ENCODE measurements around the gene OPCML. TPM values are rescaled to one million over a fixed set of nuclear protein-coding genes. Genes with fewer than 3 reads are reported as not detected.

Gene OPCML
- total and polyA plus RNA-seq, 4 donors: under 0.01 to 0.01 TPM; not detected in 2

- Histone ChIP-seq H3K4me3 (ENCODE audit: low read depth in 1 of 3, low read length in 3 of 3) (no peak overlapping the region), H3K4me1 (ENCODE audit: control insufficient read depth in 4 of 4, insufficient read depth in 4 of 4, low read length in 3 of 4) (peaks cover 0 to 2% (median 1%) of the 10 kb centered on the region in 4 donors), H3K27ac (ENCODE audit: low read depth in 1 of 2, low read length in 2 of 2) (no peak overlapping the region), H3K36me3 (ENCODE audit: control insufficient read depth in 4 of 4, insufficient read depth in 3 of 4, low read depth in 1 of 4, low read length in 3 of 4) (no peaks in the 10 kb centered on the region), H3K9me3 (ENCODE audit: control insufficient read depth in 4 of 4, low read length in 3 of 4) (no peaks in the 10 kb centered on the region), H3K9ac (ENCODE audit: low read depth in 1 of 2, low read length in 2 of 2) (no peak overlapping the region), H3K27me3 (ENCODE audit: control insufficient read depth in 4 of 4, insufficient read depth in 4 of 4, low read length in 3 of 4) (no peaks in the 10 kb centered on the region)
- TF ChIP-seq RXRA (IDR thresholded peaks at IDR 0.05) (no peak), CTCF (IDR thresholded peaks at IDR 0.05; ENCODE audit: low read depth, low read length, missing input control) (no peak), GABPA (IDR thresholded peaks at IDR 0.05 in 1 of 2, conservative IDR thresholded peaks at IDR 0.05 in 1 of 2) (no peak), HNF4A (conservative IDR thresholded peaks at IDR 0.05) (no peak), MAX (IDR thresholded peaks at IDR 0.05) (no peak), REST (IDR thresholded peaks at IDR 0.05) (no peak), FOXA2 (IDR thresholded peaks at IDR 0.05) (no peak), NR2F2 (IDR thresholded peaks at IDR 0.05) (no peak), YY1 (IDR thresholded peaks at IDR 0.05) (no peak), HNF4G (IDR thresholded peaks at IDR 0.05) (no peak), ATF3 (IDR thresholded peaks at IDR 0.05) (no peak), TAF1 (conservative IDR thresholded peaks at IDR 0.05) (no peak), FOXA1 (IDR thresholded peaks at IDR 0.05) (no peak), SP1 (IDR thresholded peaks at IDR 0.05) (no peak), JUND (IDR thresholded peaks at IDR 0.05) (no peak), RAD21 (IDR thresholded peaks at IDR 0.05) (no peak), EGR1 (IDR thresholded peaks at IDR 0.05; ENCODE audit: low read depth in 2 of 2) (no peak)
- TF ChIP-seq, protein P1, sequence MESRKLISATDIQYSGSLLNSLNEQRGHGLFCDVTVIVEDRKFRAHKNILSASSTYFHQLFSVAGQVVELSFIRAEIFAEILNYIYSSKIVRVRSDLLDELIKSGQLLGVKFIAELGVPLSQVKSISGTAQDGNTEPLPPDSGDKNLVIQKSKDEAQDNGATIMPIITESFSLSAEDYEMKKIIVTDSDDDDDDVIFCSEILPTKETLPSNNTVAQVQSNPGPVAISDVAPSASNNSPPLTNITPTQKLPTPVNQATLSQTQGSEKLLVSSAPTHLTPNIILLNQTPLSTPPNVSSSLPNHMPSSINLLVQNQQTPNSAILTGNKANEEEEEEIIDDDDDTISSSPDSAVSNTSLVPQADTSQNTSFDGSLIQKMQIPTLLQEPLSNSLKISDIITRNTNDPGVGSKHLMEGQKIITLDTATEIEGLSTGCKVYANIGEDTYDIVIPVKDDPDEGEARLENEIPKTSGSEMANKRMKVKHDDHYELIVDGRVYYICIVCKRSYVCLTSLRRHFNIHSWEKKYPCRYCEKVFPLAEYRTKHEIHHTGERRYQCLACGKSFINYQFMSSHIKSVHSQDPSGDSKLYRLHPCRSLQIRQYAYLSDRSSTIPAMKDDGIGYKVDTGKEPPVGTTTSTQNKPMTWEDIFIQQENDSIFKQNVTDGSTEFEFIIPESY (IDR thresholded peaks at IDR 0.05): no peak
- no peak for DNase-seq (ENCODE audit: low spot score)
- 26% methylated on average over 2 of the region's 2 CpGs for WGBS
Measured at GRCh38 chr11:133503236-133503635, 29.1 kb downstream of the OPCML start.
